ENCODE results near the gene SAMD4A.

Gene SAMD4A

DNA sequence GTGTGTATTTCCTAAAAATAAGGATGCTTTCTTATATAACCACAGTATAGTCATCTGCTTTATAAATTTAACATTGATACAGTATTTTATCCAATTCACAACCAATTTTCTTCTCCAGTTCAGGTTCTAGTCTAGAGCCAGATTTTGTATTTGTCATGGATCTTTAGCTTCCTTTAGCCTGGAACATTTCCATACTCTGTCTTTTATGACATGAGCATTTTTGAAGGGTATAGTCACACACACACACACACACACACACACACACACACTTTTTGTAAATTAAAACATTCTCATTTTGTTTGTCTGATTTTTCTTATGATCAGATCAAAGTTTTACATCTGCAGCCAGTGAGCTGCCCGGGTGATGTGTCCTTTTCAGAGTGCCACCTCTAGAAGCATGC lies 31.8 kb upstream of the SAMD4A start:
- DNase-seq (ENCODE audit: low spot score), result no peak
- Histone ChIP-seq H3K27ac (no peak overlapping the region), H3K4me3 (no peak overlapping the region)
- TF ChIP-seq, protein P1, sequence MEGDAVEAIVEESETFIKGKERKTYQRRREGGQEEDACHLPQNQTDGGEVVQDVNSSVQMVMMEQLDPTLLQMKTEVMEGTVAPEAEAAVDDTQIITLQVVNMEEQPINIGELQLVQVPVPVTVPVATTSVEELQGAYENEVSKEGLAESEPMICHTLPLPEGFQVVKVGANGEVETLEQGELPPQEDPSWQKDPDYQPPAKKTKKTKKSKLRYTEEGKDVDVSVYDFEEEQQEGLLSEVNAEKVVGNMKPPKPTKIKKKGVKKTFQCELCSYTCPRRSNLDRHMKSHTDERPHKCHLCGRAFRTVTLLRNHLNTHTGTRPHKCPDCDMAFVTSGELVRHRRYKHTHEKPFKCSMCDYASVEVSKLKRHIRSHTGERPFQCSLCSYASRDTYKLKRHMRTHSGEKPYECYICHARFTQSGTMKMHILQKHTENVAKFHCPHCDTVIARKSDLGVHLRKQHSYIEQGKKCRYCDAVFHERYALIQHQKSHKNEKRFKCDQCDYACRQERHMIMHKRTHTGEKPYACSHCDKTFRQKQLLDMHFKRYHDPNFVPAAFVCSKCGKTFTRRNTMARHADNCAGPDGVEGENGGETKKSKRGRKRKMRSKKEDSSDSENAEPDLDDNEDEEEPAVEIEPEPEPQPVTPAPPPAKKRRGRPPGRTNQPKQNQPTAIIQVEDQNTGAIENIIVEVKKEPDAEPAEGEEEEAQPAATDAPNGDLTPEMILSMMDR (IDR thresholded peaks at IDR 0.05), result no peak

DNA sequence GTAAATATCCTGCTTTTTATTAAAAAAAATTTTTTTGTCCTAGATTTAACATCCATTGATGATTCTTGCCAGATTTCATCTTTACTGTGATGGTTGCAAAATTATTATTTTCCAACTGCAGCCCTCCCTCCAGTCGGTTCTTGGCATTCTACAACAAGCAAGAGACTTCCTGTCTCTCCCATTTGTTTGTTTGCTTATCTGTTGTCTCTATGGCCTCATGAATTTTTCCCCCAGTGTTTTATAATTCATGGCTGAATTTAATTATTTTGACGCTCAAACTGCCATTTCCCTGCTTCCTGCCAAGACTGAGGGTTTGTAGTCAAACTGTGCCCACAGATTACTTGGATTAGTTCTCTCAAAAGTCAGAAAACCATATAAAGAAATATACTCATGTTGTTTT lies 31.3 kb upstream of the SAMD4A start:
- no peak overlapping the region for H3K4me3 ChIP-seq
- H3K27ac ChIP-seq, result no peak overlapping the region
- no peak for DNase-seq (ENCODE audit: low spot score)
- TF ChIP-seq, protein P1 (IDR thresholded peaks at IDR 0.05), result no peak

DNA sequence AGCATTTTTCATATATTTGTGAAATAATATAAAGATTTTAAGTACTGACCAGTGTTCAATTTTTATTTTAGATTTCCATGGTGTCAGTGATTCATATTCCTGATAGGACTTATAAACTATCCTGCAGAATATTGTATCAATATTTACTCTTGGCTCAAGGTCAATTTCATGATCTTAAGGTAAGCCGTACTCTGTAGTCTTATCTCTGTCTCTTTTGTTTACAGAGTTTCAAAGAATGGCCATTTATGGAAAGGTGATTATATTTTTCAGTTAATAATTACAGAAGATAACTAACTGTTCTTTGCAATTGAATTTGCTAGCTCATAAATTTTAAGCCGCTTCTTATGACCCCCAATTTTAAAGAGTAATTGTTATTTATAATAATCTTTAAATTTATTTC lies 29.3 kb upstream of the SAMD4A start:
- TF ChIP-seq, protein P1 (IDR thresholded peaks at IDR 0.05), result no peak

DNA sequence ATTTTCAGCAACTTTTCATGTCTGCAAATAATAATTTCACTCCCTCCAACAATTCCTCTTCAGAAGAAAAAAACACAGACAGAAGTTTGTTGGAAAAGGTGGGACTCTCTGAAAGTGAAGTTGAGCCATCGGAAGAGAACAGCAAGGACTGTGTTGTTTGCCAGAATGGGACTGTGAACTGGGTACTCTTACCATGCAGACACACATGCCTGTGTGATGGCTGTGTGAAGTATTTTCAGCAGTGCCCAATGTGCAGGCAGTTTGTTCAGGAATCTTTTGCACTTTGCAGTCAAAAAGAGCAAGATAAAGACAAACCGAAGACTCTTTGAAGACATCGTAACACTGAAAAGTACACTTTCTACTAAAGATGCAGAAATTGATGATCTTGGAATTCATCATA lies 28.9 kb upstream of the SAMD4A start:
- Histone ChIP-seq H3K4me3 (no peak overlapping the region), H3K27ac (no peak overlapping the region)
- TF ChIP-seq, protein P1 (IDR thresholded peaks at IDR 0.05), result no peak
- no peak for DNase-seq (ENCODE audit: low spot score)

More for the DNA sequence above, 29.3 kb upstream of the SAMD4A start:
- no peak overlapping the region for H3K4me3 ChIP-seq
- H3K27ac ChIP-seq, result no peak overlapping the region
- no peak for DNase-seq (ENCODE audit: low spot score)

DNA sequence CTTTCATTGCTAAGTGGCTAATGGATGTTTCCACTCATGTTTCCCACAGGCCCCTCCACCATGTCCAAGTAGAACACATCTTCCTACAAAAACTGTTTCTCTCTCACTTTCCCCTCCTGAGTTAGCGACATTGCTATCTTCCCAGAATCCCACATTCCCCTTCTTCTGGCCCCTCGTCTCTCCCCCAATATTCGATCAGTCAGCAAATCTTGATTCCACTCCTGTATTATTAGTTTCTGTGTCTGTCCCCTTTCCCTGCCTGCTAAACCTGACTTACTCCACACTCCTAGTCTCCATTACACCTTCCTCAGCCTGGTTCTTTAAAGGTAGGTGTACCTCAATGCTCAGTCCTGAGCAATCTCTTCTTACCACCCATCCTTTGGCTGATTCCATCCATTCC lies 19.3 kb upstream of the SAMD4A start:
- Histone ChIP-seq H3K27ac (no peak overlapping the region), H3K4me3 (no peak overlapping the region)
- no peak for DNase-seq (ENCODE audit: low spot score)
- TF ChIP-seq, protein P1 (IDR thresholded peaks at IDR 0.05), result no peak

DNA sequence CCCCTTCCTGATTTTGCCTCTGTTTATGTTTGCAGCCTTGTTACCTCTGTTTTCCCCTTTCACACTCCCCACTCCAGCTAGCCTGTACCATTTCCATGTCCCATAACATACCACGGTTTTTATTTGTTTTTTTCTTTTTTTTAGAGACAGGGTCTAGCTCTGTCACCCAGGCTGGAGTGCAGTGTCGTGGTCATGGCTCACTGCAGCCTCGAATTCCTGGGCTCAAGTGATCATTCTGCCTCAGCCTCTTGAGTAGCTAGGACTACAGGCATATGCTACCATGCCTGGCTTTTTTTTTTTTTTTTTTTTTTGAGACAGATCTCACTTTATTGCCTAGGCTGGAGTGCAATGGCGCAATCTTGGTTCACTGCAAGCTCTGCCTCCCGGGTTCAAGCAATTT lies 18.4 kb upstream of the SAMD4A start:
- H3K4me3 ChIP-seq, result no peak overlapping the region
- TF ChIP-seq, protein P1 (IDR thresholded peaks at IDR 0.05), result no peak
- DNase-seq (ENCODE audit: low spot score), result no peak
- H3K27ac ChIP-seq, result no peak overlapping the region

DNA sequence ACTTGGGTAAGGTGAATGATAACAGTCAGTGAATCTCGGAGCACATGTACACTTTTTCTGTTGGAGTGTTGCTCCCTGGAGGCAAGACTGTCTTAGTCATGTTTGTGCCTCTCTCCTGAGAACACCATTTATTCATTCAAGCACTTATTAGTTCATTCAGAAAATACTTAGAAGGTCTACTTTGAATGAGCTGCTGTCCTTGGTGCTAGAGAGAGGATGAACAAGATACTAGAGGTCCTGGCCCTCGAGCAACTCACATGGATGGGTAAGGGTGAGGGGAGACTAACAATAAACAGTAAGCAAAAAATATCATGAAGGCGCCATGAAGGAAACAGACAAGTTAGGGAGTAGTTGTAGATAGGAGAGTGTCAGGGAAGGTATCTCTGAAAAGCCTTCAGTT lies 17.1 kb upstream of the SAMD4A start:
- H3K27ac ChIP-seq, result no peak overlapping the region
- no peak overlapping the region for H3K4me3 ChIP-seq
- DNase-seq (ENCODE audit: low spot score), result no peak
- TF ChIP-seq, protein P1 (IDR thresholded peaks at IDR 0.05), result no peak

Data from coronary artery (tissue), 2 donors.